ENCODE results near the gene BCAS3.

Gene BCAS3

GRCh38 chr17:61183793-61184192 is 506.1 kb downstream of the BCAS3 start:
- H3K4me2 ChIP-seq, result no peak overlapping the region
- no peaks in the 10 kb centered on the region for H3K27me3 ChIP-seq
- no peak overlapping the region for H3K9ac ChIP-seq
- H3K27ac ChIP-seq, result no peak overlapping the region
- peaks cover 5% of the 10 kb centered on the region; the same call in 1 of the 2 replicates for H3K9me3 ChIP-seq
- TF ChIP-seq Cebpa-rat (IDR thresholded peaks at IDR 0.05), result no peak
- H3K36me3 ChIP-seq, result no peaks in the 10 kb centered on the region
- H3K4me1 ChIP-seq, result peaks cover 7% of the 10 kb centered on the region
- no peak overlapping the region for H3K4me3 ChIP-seq
- H4K20me1 ChIP-seq, result no peaks in the 10 kb centered on the region

GRCh38 chr17:61185385-61185784 is 507.7 kb downstream of the BCAS3 start:
- H3K4me1 ChIP-seq, result no peaks in the 10 kb centered on the region
- H3K4me2 ChIP-seq, result no peak overlapping the region
- no peak for TF ChIP-seq Cebpa-rat (IDR thresholded peaks at IDR 0.05)
- no peaks in the 10 kb centered on the region for H3K36me3 ChIP-seq
- H3K9me3 ChIP-seq, result peaks cover 13% of the 10 kb centered on the region; the same call in 1 of the 2 replicates
- H3K4me3 ChIP-seq, result no peak overlapping the region
- H3K27me3 ChIP-seq, result no peaks in the 10 kb centered on the region
- H4K20me1 ChIP-seq, result no peaks in the 10 kb centered on the region
- no peak overlapping the region for H3K27ac ChIP-seq
- H3K9ac ChIP-seq, result no peak overlapping the region

- no peak overlapping the region for H3K27ac ChIP-seq
- no peaks in the 10 kb centered on the region for H3K27me3 ChIP-seq
- H3K4me3 ChIP-seq, result no peak overlapping the region
- H3K4me1 ChIP-seq, result no peaks in the 10 kb centered on the region
- no peaks in the 10 kb centered on the region for H3K36me3 ChIP-seq
- no peak overlapping the region for H3K4me2 ChIP-seq
- H3K9me3 ChIP-seq, result peaks cover 29% of the 10 kb centered on the region
- TF ChIP-seq Cebpa-rat (IDR thresholded peaks at IDR 0.05), result no peak
- no peak overlapping the region for H3K9ac ChIP-seq
- H4K20me1 ChIP-seq, result no peaks in the 10 kb centered on the region
Measured at GRCh38 chr17:61187038-61187437, 509.4 kb downstream of the BCAS3 start.

GRCh38 chr17:61188081-61188480 is 510.4 kb downstream of the BCAS3 start:
- no peak for TF ChIP-seq Cebpa-rat (IDR thresholded peaks at IDR 0.05)
- H3K36me3 ChIP-seq, result no peaks in the 10 kb centered on the region
- no peaks in the 10 kb centered on the region for H3K27me3 ChIP-seq
- no peak overlapping the region for H3K4me2 ChIP-seq
- peaks cover 40% of the 10 kb centered on the region for H3K9me3 ChIP-seq
- H3K4me1 ChIP-seq, result no peaks in the 10 kb centered on the region
- H3K4me3 ChIP-seq, result no peak overlapping the region
- H4K20me1 ChIP-seq, result no peaks in the 10 kb centered on the region
- no peak overlapping the region for H3K27ac ChIP-seq
- no peak overlapping the region for H3K9ac ChIP-seq

- no peaks in the 10 kb centered on the region for H3K27me3 ChIP-seq
- H3K9ac ChIP-seq, result no peak overlapping the region
- no peak overlapping the region for H3K4me2 ChIP-seq
- no peak overlapping the region for H3K27ac ChIP-seq
- no peak overlapping the region for H3K4me3 ChIP-seq
- no peaks in the 10 kb centered on the region for H3K36me3 ChIP-seq
- no peak for TF ChIP-seq Cebpa-rat (IDR thresholded peaks at IDR 0.05)
- H3K4me1 ChIP-seq, result peaks cover 4% of the 10 kb centered on the region; the same call in 1 of the 2 replicates
- peaks cover 47% of the 10 kb centered on the region for H3K9me3 ChIP-seq
- no peaks in the 10 kb centered on the region for H4K20me1 ChIP-seq
Measured at GRCh38 chr17:61189968-61190367, 512.3 kb downstream of the BCAS3 start.

- Histone ChIP-seq H3K9me3 (peaks cover 25% of the 10 kb centered on the region), H3K4me2 (peak overlapping the region; percentile 79), H3K27ac (peak overlapping the region; percentile 45; the same call in 1 of the 2 replicates), H3K36me3 (no peaks in the 10 kb centered on the region), H4K20me1 (no peaks in the 10 kb centered on the region), H3K9ac (peak overlapping the region; percentile 3; the same call in 1 of the 2 replicates), H3K4me3 (peak overlapping the region; percentile 36; the same call in 1 of the 2 replicates), H3K27me3 (no peaks in the 10 kb centered on the region), H3K4me1 (peaks cover 33% of the 10 kb centered on the region)
- no peak for TF ChIP-seq Cebpa-rat (IDR thresholded peaks at IDR 0.05)
Measured at GRCh38 chr17:61196302-61196704, 518.7 kb downstream of the BCAS3 start.

- Histone ChIP-seq H3K36me3 (no peaks in the 10 kb centered on the region), H3K9me3 (peaks cover 20% of the 10 kb centered on the region), H4K20me1 (no peaks in the 10 kb centered on the region), H3K4me2 (peak overlapping the region; percentile 79), H3K4me1 (peaks cover 33% of the 10 kb centered on the region), H3K27ac (peak overlapping the region; percentile 45; the same call in 1 of the 2 replicates), H3K4me3 (peak overlapping the region; percentile 36; the same call in 1 of the 2 replicates), H3K27me3 (no peaks in the 10 kb centered on the region), H3K9ac (no peak overlapping the region; the same call in 1 of the 2 replicates)
- TF ChIP-seq Cebpa-rat (IDR thresholded peaks at IDR 0.05), result no peak
Measured at GRCh38 chr17:61196799-61197198, 519.1 kb downstream of the BCAS3 start.

GRCh38 chr17:61199431-61200338 is 522.0 kb downstream of the BCAS3 start:
- Histone ChIP-seq H3K4me1 (peaks cover 32% of the 10 kb centered on the region), H3K36me3 (no peaks in the 10 kb centered on the region), H3K9ac (no peak overlapping the region), H3K27me3 (no peaks in the 10 kb centered on the region), H3K27ac (no peak overlapping the region), H3K9me3 (no peaks in the 10 kb centered on the region), H3K4me2 (no peak overlapping the region), H3K4me3 (no peak overlapping the region), H4K20me1 (no peaks in the 10 kb centered on the region)
- no peak for TF ChIP-seq Cebpa-rat (IDR thresholded peaks at IDR 0.05)

- no peaks in the 10 kb centered on the region for H3K36me3 ChIP-seq
- H3K27ac ChIP-seq, result no peak overlapping the region
- no peak for TF ChIP-seq Cebpa-rat (IDR thresholded peaks at IDR 0.05)
- no peak overlapping the region for H3K9ac ChIP-seq
- H3K4me2 ChIP-seq, result no peak overlapping the region
- H4K20me1 ChIP-seq, result no peaks in the 10 kb centered on the region
- H3K9me3 ChIP-seq, result no peaks in the 10 kb centered on the region
- H3K4me1 ChIP-seq, result peaks cover 26% of the 10 kb centered on the region
- H3K27me3 ChIP-seq, result no peaks in the 10 kb centered on the region
- H3K4me3 ChIP-seq, result no peak overlapping the region
Measured at GRCh38 chr17:61200339-61200715, 522.7 kb downstream of the BCAS3 start.

- no peak overlapping the region for H3K4me3 ChIP-seq
- H3K36me3 ChIP-seq, result no peaks in the 10 kb centered on the region
- no peak for TF ChIP-seq Cebpa-rat (IDR thresholded peaks at IDR 0.05)
- no peak overlapping the region for H3K4me2 ChIP-seq
- no peaks in the 10 kb centered on the region for H3K27me3 ChIP-seq
- H3K9ac ChIP-seq, result no peak overlapping the region
- H3K9me3 ChIP-seq, result no peaks in the 10 kb centered on the region
- no peaks in the 10 kb centered on the region for H4K20me1 ChIP-seq
- H3K4me1 ChIP-seq, result peaks cover 17% of the 10 kb centered on the region
- H3K27ac ChIP-seq, result no peak overlapping the region
Measured at GRCh38 chr17:61201211-61201610, 523.6 kb downstream of the BCAS3 start.

Data from BLaER1 (cell line).